H1 (cell line): ENCODE results near the gene MLKL. TPM values are rescaled to one million over a fixed set of nuclear protein-coding genes. Genes with fewer than 3 reads are reported as not detected.

Source experiments
- CTCF ChIA-PET: fragments of 300-600 bp; sonication (Branson Sonifier 250); formaldehyde crosslinking; loops from one replicate; lab custom pipeline; 2021; ENCODE audit not compliant: partially characterized antibody; lab: Charles Lee
- POLR2A ChIA-PET: fragments of 300-600 bp; sonication (Branson Sonifier 250); formaldehyde crosslinking; loops from one replicate; lab custom pipeline; 2021; ENCODE audit warnings: inconsistent platforms; ENCODE audit not compliant: partially characterized antibody; lab: Charles Lee
- DNase-seq, 2 experiments: peaks; one replicate each; pipeline versions ENCODE4 v3.0.0 to v3.0.0-alpha.2; 2010 to 2022; ENCODE audit warnings: low spot score in 2 of 2, low read depth in 1 of 2, mixed read lengths in 1 of 2
- FAIRE-seq: peaks from 2 replicates; lab custom pipeline; 2011; peaks lifted over from hg19 to GRCh38; lab: Jason Lieb, UNC
- H2AFZ ChIP-seq: 2 replicates; pipeline ENCODE4 v1.8.1; 2012; ENCODE audit warnings: low read length, inconsistent platforms
- H2AK5ac ChIP-seq: 2 replicates; pipeline ENCODE4 v1.6.1; 2013; ENCODE audit warnings: low read depth, low read length
- H2BK120ac ChIP-seq: replicated peaks from 2 replicates; pipeline ENCODE3; 2013; ENCODE audit warnings: low read depth, low read length, inconsistent platforms
- H2BK12ac ChIP-seq: 2 replicates; pipeline ENCODE4 v1.6.1; 2013; ENCODE audit warnings: low read depth, low read length
- H2BK15ac ChIP-seq: 2 replicates; pipeline ENCODE4 v1.6.1; 2013; ENCODE audit warnings: low read length
- H2BK20ac ChIP-seq: 2 replicates; pipeline ENCODE4 v1.6.1; 2013; ENCODE audit warnings: low read length
- H2BK5ac ChIP-seq: 2 replicates; pipeline ENCODE4 v1.6.1; 2013; ENCODE audit warnings: low read depth, low read length
- H3K14ac ChIP-seq: 2 replicates; pipeline ENCODE4 v1.6.1; 2013; ENCODE audit warnings: inconsistent platforms; ENCODE audit not compliant: insufficient read length
- H3K18ac ChIP-seq: 2 replicates; pipeline ENCODE4 v1.6.1; 2013; ENCODE audit warnings: low read length; ENCODE audit errors: extremely low read depth
- H3K23ac ChIP-seq: 2 replicates; pipeline ENCODE4 v1.6.1; 2013; ENCODE audit warnings: inconsistent platforms; ENCODE audit not compliant: insufficient read length
- H3K23me2 ChIP-seq: 2 replicates; pipeline ENCODE4 v1.6.1; 2013; ENCODE audit warnings: low read depth, low read length
- H3K27ac ChIP-seq: 2 replicates; pipeline ENCODE4 v1.6.1; 2011; ENCODE audit warnings: low read depth, low read length, inconsistent platforms
- H3K27me3 ChIP-seq, 4 experiments: replicated peaks in 1 of 4; 1 replicate in 1 of 4; 2 replicates in 3 of 4; pipeline versions ENCODE4 v1.6.1 to v1.8.1; 2011 to 2013; ENCODE audit warnings: low read length in 3 of 4, mild to moderate bottlenecking in 3 of 4, inconsistent platforms in 2 of 4, mixed read lengths in 2 of 4, moderate library complexity in 1 of 4; ENCODE audit not compliant: control insufficient read depth in 3 of 4, insufficient read depth in 3 of 4; ENCODE audit errors: extremely low read depth in 1 of 4
- H3K36me3 ChIP-seq, 4 experiments: 2 replicates each; pipeline versions ENCODE4 v1.6.1 to v1.8.1; 2011 to 2013; ENCODE audit warnings: mild to moderate bottlenecking in 4 of 4, low read length in 3 of 4, moderate library complexity in 2 of 4, control low read depth in 1 of 4, inconsistent platforms in 1 of 4; ENCODE audit not compliant: insufficient read depth in 4 of 4, control insufficient read depth in 2 of 4
- H3K4ac ChIP-seq: replicated peaks from 2 replicates; pipeline ENCODE3; 2013; ENCODE audit warnings: low read length, low read depth, mixed read lengths, inconsistent platforms; ENCODE audit not compliant: insufficient read length
- H3K4me1 ChIP-seq, 4 experiments: replicated peaks in 1 of 4; 1 replicate in 1 of 4; 2 replicates in 3 of 4; pipeline versions ENCODE4 v1.6.1 to v1.8.1; 2011 to 2013; ENCODE audit warnings: low read length in 3 of 4, inconsistent platforms in 2 of 4, mixed read lengths in 1 of 4; ENCODE audit not compliant: insufficient read depth in 4 of 4, control insufficient read depth in 3 of 4
- H3K4me2 ChIP-seq, 2 experiments: 2 replicates each; pipeline versions ENCODE4 v1.6.1 to v1.8.1; 2011 to 2013; ENCODE audit warnings: low read depth in 2 of 2, low read length in 2 of 2, control low read depth in 1 of 2, inconsistent platforms in 1 of 2, mild to moderate bottlenecking in 1 of 2; ENCODE audit not compliant: insufficient read depth in 1 of 2
- H3K4me3 ChIP-seq, 4 experiments: fragments of 200-600, 300-600 bp in 1 of 4; sonication (generic), shearing (Covaris generic), sonication (Bioruptor Twin) in 1 of 4; 2 replicates each; pipeline versions ENCODE4 v1.5.1 to v1.8.1; 2011 to 2016; ENCODE audit warnings: low read length in 4 of 4, low read depth in 3 of 4, control low read depth in 2 of 4, inconsistent platforms in 2 of 4, mild to moderate bottlenecking in 2 of 4, mixed read lengths in 1 of 4, moderate library complexity in 1 of 4; ENCODE audit not compliant: insufficient read depth in 2 of 4; ENCODE audit errors: extremely low read depth in 1 of 4
- H3K56ac ChIP-seq: replicated peaks from 2 replicates; pipeline ENCODE3; 2013; ENCODE audit warnings: low read depth, mild to moderate bottlenecking, mixed read lengths, low read length, inconsistent platforms; ENCODE audit not compliant: insufficient read length
- H3K79me1 ChIP-seq: 2 replicates; pipeline ENCODE4 v1.6.1; 2013; ENCODE audit warnings: low read depth, low read length, control low read depth
- H3K79me2 ChIP-seq, 2 experiments: 2 replicates each; pipeline versions ENCODE4 v1.6.1 to v1.8.1; 2012 to 2013; ENCODE audit warnings: low read length in 2 of 2, mild to moderate bottlenecking in 2 of 2, inconsistent platforms in 1 of 2; ENCODE audit not compliant: insufficient read depth in 2 of 2, control insufficient read depth in 1 of 2
- H3K9ac ChIP-seq, 4 experiments: replicated peaks in 1 of 4; 1 replicate in 1 of 4; 2 replicates in 3 of 4; pipeline versions ENCODE4 v1.6.1 to v1.8.1; 2011 to 2013; ENCODE audit warnings: low read depth in 3 of 4, low read length in 3 of 4, control low read depth in 2 of 4, mild to moderate bottlenecking in 2 of 4, moderate library complexity in 2 of 4, inconsistent platforms in 1 of 4; ENCODE audit errors: extremely low read depth in 1 of 4
- H3K9me3 ChIP-seq, 2 experiments: 2 replicates each; pipeline versions ENCODE4 v1.6.1 to v1.8.1; 2012 to 2013; ENCODE audit warnings: mild to moderate bottlenecking in 2 of 2, moderate library complexity in 2 of 2, control low read depth in 1 of 2, inconsistent platforms in 1 of 2, low read depth in 1 of 2, low read length in 1 of 2, mixed read lengths in 1 of 2; ENCODE audit not compliant: insufficient read depth in 2 of 2
- H4K20me1 ChIP-seq, 2 experiments: replicated peaks in 1 of 2; 2 replicates each; pipeline versions ENCODE3 to v1.8.1; 2011 to 2013; ENCODE audit warnings: inconsistent platforms in 2 of 2, low read length in 2 of 2, mild to moderate bottlenecking in 1 of 2; ENCODE audit not compliant: insufficient read depth in 2 of 2, control insufficient read depth in 1 of 2
- H4K5ac ChIP-seq: 2 replicates; pipeline ENCODE4 v1.6.1; 2013; ENCODE audit warnings: low read length, low read depth, mixed read lengths, inconsistent platforms; ENCODE audit not compliant: insufficient read length
- H4K8ac ChIP-seq: 2 replicates; pipeline ENCODE4 v1.8.0; 2013; ENCODE audit warnings: mild to moderate bottlenecking, moderate library complexity, low read length, inconsistent platforms; ENCODE audit not compliant: insufficient read depth; ENCODE audit errors: extremely low read depth
- H4K91ac ChIP-seq: replicated peaks from 2 replicates; pipeline ENCODE3; 2013; ENCODE audit warnings: low read length, mixed read lengths, inconsistent platforms; ENCODE audit not compliant: insufficient read length
- ASH2L ChIP-seq: fragments of 200-600, 300-600 bp; sonication (generic); IDR thresholded peaks from one replicate; pipeline ENCODE4 v1.7.1; 2017; ENCODE audit warnings: low read length
- CHD2 ChIP-seq: IDR thresholded peaks from 2 replicates; pipeline ENCODE4 v1.6.1; 2012; ENCODE audit warnings: low read length, improper control_type of control experiment
- KDM1A ChIP-seq: fragments of 200-600, 300-600 bp; sonication (generic); IDR thresholded peaks from 2 replicates; pipeline ENCODE4 v1.7.1; 2016; ENCODE audit warnings: mild to moderate bottlenecking, low read length, borderline replicate concordance
- KDM5A ChIP-seq: fragments of 200-600 bp; IDR thresholded peaks from 2 replicates; pipeline ENCODE4 v1.7.1; 2012; ENCODE audit warnings: mild to moderate bottlenecking, low read length, inconsistent platforms, mixed read lengths
- NRF1 ChIP-seq: IDR thresholded peaks from 2 replicates; pipeline ENCODE4 v1.6.1; 2011; ENCODE audit warnings: mild to moderate bottlenecking, low read depth, low read length, improper control_type of control experiment
- POLR2A ChIP-seq, 2 experiments: IDR thresholded peaks; 1 replicate in 1 of 2; 2 replicates in 1 of 2; pipeline ENCODE4 v1.6.1; 2011; ENCODE audit warnings: low read depth in 2 of 2, low read length in 2 of 2, mild to moderate bottlenecking in 2 of 2; ENCODE audit errors: control extremely low read depth in 1 of 2
- RFX5 ChIP-seq: IDR thresholded peaks from 2 replicates; pipeline ENCODE4 v1.6.1; 2011; ENCODE audit warnings: low read depth, low read length, improper control_type of control experiment, borderline replicate concordance
- RNF2 ChIP-seq: fragments of 200-900, 300-1000 bp; sonication (generic); IDR thresholded peaks from 2 replicates; pipeline ENCODE4 v1.7.1; 2016; ENCODE audit warnings: borderline replicate concordance, low read depth, mild to moderate bottlenecking, antibody characterized with exemption, low read length; ENCODE audit not compliant: poor library complexity, severe bottlenecking; ENCODE audit errors: missing control alignments
- RXRA ChIP-seq: IDR thresholded peaks from 2 replicates; pipeline ENCODE4 v1.6.1; 2011; ENCODE audit warnings: low read depth, mild to moderate bottlenecking, low read length, moderate library complexity; ENCODE audit not compliant: insufficient read depth
- SIX5 ChIP-seq: IDR thresholded peaks from 2 replicates; pipeline ENCODE4 v1.6.1; 2011; ENCODE audit warnings: mild to moderate bottlenecking, low read depth, low read length
- SRF ChIP-seq: IDR thresholded peaks from 2 replicates; pipeline ENCODE4 v1.6.1; 2011; ENCODE audit warnings: mild to moderate bottlenecking, low read depth, low read length, moderate library complexity
- WGBS, 2 experiments: shearing (Covaris generic) in 1 of 2; methylation state at CpG; one replicate each; pipeline versions ENCODE4 v1.1.6 to v1.1.7; 2013 to 2015; ENCODE audit warnings: low lambda C conversion rate in 2 of 2, mixed read lengths in 2 of 2, inconsistent platforms in 1 of 2, low coverage in 1 of 2, missing lambda C conversion rate in 1 of 2; ENCODE audit not compliant: insufficient replicate concordance in 2 of 2, insufficient coverage in 1 of 2, insufficient read length in 1 of 2; ENCODE audit errors: extremely low coverage in 1 of 2, missing lambda C conversion rate in 1 of 2; 5-methylcytosine and 5-hydroxymethylcytosine counted together
- polyA plus RNA-seq, 7 experiments: library from polyadenylated mRNA; depleted of rRNA in 3 of 7; stranded (reverse) in 5 of 7; unstranded in 2 of 7; fragments of >200 nt in 5 of 7; fragments of 200-250 nt in 2 of 7; gene quantifications; 1 replicate in 5 of 7; 2 replicates in 1 of 7; 4 replicates in 1 of 7; pipeline versions ENCODE4 v1.2.1 to v1.2.3, GENCODE V29; 2011 to 2013; ENCODE audit warnings: missing spikeins in 2 of 7, mixed read lengths in 2 of 7
- total RNA-seq: library from RNA; stranded (reverse); fragmentation: NEBNext Ultra II Directional; extraction: Animal tissue kit (Norgen Biotek cat#: 25700); gene quantifications from 2 replicates; pipeline ENCODE4 v1.2.1, GENCODE V29; 2021

Gene MLKL
- total and polyA plus RNA-seq, 2 of the 8 experiments (the other 6 are each of a cell fraction or from before 2014, with no cell fraction given), result 1.6 to 2.1 TPM

GRCh38 chr16:74657870-74658642, 42.6 kb downstream of the MLKL start:
- no peaks in the 10 kb centered on the region for H3K23me2 ChIP-seq
- H3K79me1 ChIP-seq, result peaks cover 9% of the 10 kb centered on the region
- H3K14ac ChIP-seq, result no peak overlapping the region
- H3K56ac ChIP-seq, result no peak overlapping the region
- H4K91ac ChIP-seq, result no peak overlapping the region
- peaks cover 27 to 97% of the 10 kb centered on the region in 2 experiments for H3K79me2 ChIP-seq
- no peak overlapping the region for H3K27ac ChIP-seq
- H4K5ac ChIP-seq, result no peak overlapping the region
- H3K4me2 ChIP-seq, result no peak overlapping the region
- no peak overlapping the region for H3K18ac ChIP-seq
- H3K23ac ChIP-seq, result no peak overlapping the region
- no peak overlapping the region for H2AFZ ChIP-seq
- no peaks in the 10 kb centered on the region for H3K9me3 ChIP-seq
- H2BK12ac ChIP-seq, result no peak overlapping the region
- no peaks in the 10 kb centered on the region for H3K27me3 ChIP-seq
- no peak for TF ChIP-seq RNF2
- TF ChIP-seq SIX5, result no peak
- no peak for TF ChIP-seq SRF
- no peak for TF ChIP-seq KDM1A
- no peak for TF ChIP-seq RFX5
- no peak for TF ChIP-seq ASH2L
- no peak for TF ChIP-seq NRF1
- no peak for TF ChIP-seq CHD2
- TF ChIP-seq KDM5A, result no peak
- no peak for TF ChIP-seq RXRA
- no peak for TF ChIP-seq POLR2A (IDR thresholded peaks at IDR 0.05; ENCODE audit: control extremely low read depth in 1 of 2, low read depth in 2 of 2, low read length in 2 of 2)
- TF ChIP-seq, all 59 proteins: peak for 0
- Histone ChIP-seq H2AK5ac (no peak overlapping the region), H3K4me1 (no peaks in the 10 kb centered on the region), H3K36me3 (peaks cover 28 to 86% (median 61%) of the 10 kb centered on the region in 4 experiments), H2BK15ac (no peak overlapping the region), H4K20me1 (peaks cover 24 to 38% of the 10 kb centered on the region in 2 experiments), H3K4ac (no peak overlapping the region), H2BK20ac (no peak overlapping the region), H3K4me3 (no peak overlapping the region), H4K8ac (no peak overlapping the region), H2BK120ac (no peak overlapping the region), H2BK5ac (no peak overlapping the region), H3K9ac (no peak overlapping the region)
- DNase-seq, result no peak
- WGBS, 2 experiments, result 91% methylated on average over 5 of the region's 5 CpGs; no CpG with 5 or more reads in 1 of the 2 experiments
- no peak for FAIRE-seq
- ChIA-PET POLR2A (interaction anchor here (2.1 kb wide), 1 partner anchor 9 kb away, joined by 8 read pairs; no protein-coding TSS in a partner anchor), CTCF (no interaction called here)
